Calu3 (cell line): ENCODE results near the gene TRIM63. TPM values are rescaled to one million over a fixed set of nuclear protein-coding genes. Genes with fewer than 3 reads are reported as not detected.
A peak's percentile ranks its signal among the peaks of the same experiment; 100 is the strongest.
"Not testable (repeated sequence)": the region's sequence is repeated elsewhere in the genome, so short reads cannot be mapped to it uniquely, and the experiment has no call there.

Experiments used
- BruUV-seq: library from RNA; stranded (reverse); fragments of 400-500 nt; replicated peaks from 2 replicates; lab custom pipeline; 2021; lab: Mats Ljungman, UMichigan
- CTCF ChIA-PET: fragments of 300-600 bp; sonication (Branson Sonifier 250); formaldehyde crosslinking; loops from one replicate; lab custom pipeline; 2022; ENCODE audit warnings: antibody characterized with exemption; lab: Charles Lee
- DNase-seq: peaks from one replicate; pipeline ENCODE4 v3.0.0; 2022
- H3K27ac Mint-ChIP-seq: one replicate; pipeline ENCODE4 v1.8.0; 2022; ENCODE audit warnings: mixed read lengths; ENCODE audit not compliant: unreplicated experiment
- H3K27me3 Mint-ChIP-seq: one replicate; pipeline ENCODE4 v1.8.0; 2022; ENCODE audit warnings: mixed read lengths; ENCODE audit not compliant: unreplicated experiment
- H3K36me3 Mint-ChIP-seq: one replicate; pipeline ENCODE4 v1.8.0; 2022; ENCODE audit warnings: mild to moderate bottlenecking, moderate library complexity, mixed read lengths; ENCODE audit not compliant: insufficient read depth, unreplicated experiment
- H3K4me1 Mint-ChIP-seq: one replicate; pipeline ENCODE4 v1.8.0; 2022; ENCODE audit warnings: mild to moderate bottlenecking, low read depth, mixed read lengths; ENCODE audit not compliant: unreplicated experiment
- H3K4me3 Mint-ChIP-seq: one replicate; pipeline ENCODE4 v1.8.0; 2022; ENCODE audit warnings: mild to moderate bottlenecking, low read depth, moderate library complexity, mixed read lengths; ENCODE audit not compliant: unreplicated experiment
- H3K9me3 Mint-ChIP-seq: one replicate; pipeline ENCODE4 v1.8.0; 2022; ENCODE audit warnings: low read depth, mixed read lengths; ENCODE audit not compliant: unreplicated experiment
- intact Hi-C: fragments of 100-400 bp; cut with micrococcal nuclease; formaldehyde crosslinking; loops from one replicate; pipeline ENCODE4 v1.10.0; 2022; ENCODE audit not compliant: unreplicated experiment
- total RNA-seq: library from RNA; stranded (reverse); gene quantifications from 2 replicates; pipeline ENCODE4 v1.2.3, GENCODE V29; 2022
- TF ChIP-seq, protein P1 (sequence below): fragments of 200-600 bp; IDR thresholded peaks from one replicate; pipeline ENCODE4 v1.8.0; 2022; ENCODE audit warnings: antibody characterized with exemption; ENCODE audit not compliant: unreplicated experiment

Gene TRIM63
- total RNA-seq, 1 experiment from 2014 or later: not detected

DNA sequence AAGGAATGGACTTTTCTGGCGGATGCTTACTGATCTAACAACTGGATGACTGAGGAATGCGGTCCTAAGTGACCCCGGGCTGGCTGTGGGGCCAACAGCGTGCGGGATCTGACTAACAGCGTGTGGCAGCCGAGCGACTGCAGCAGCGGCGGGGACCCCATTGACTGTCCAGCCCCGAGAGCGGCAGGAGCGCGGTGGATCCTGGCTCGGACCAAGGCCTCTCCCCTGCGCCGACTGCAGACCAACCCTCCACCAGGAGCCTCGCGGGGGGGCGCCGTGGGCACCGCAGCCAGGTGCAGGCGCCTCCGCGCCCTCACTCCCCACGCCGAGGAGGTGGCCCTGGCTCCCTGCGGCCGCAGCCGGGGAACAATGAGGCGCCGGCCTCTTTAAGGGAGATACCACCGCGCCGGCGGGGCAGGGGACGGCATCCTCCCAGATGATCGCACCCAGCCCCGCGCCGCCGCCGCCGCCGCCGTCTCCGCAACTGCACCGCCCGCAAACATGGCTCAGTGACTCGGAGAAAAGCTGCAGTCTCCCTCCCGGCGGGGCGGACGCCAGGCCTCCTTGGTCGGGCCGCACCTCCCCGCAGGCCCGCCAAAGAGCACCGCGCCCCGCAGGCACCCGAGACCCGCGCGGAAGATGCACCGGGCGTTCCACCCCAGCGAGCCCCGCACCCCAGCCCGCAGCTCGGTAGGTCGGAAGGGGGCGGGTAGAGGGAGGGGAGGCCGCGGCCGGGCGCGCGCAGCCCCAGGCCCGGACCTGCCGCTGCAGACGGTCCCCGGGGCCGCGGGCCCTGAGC, 43.5 kb upstream of the TRIM63 start:
- CTCF ChIA-PET: interaction anchor here (1.0 kb wide), 1 partner anchor 34 kb away, joined by 5 read pairs; no protein-coding TSS in a partner anchor
- Mint-ChIP-seq H3K27ac (peak overlapping the region; percentile 88), H3K27me3 (no peaks in the 10 kb centered on the region), H3K9me3 (no peaks in the 10 kb centered on the region), H3K36me3 (peaks cover 31% of the 10 kb centered on the region), H3K4me3 (peak overlapping the region; percentile 91), H3K4me1 (peaks cover 12% of the 10 kb centered on the region)
- TF ChIP-seq, protein P1, sequence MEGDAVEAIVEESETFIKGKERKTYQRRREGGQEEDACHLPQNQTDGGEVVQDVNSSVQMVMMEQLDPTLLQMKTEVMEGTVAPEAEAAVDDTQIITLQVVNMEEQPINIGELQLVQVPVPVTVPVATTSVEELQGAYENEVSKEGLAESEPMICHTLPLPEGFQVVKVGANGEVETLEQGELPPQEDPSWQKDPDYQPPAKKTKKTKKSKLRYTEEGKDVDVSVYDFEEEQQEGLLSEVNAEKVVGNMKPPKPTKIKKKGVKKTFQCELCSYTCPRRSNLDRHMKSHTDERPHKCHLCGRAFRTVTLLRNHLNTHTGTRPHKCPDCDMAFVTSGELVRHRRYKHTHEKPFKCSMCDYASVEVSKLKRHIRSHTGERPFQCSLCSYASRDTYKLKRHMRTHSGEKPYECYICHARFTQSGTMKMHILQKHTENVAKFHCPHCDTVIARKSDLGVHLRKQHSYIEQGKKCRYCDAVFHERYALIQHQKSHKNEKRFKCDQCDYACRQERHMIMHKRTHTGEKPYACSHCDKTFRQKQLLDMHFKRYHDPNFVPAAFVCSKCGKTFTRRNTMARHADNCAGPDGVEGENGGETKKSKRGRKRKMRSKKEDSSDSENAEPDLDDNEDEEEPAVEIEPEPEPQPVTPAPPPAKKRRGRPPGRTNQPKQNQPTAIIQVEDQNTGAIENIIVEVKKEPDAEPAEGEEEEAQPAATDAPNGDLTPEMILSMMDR: no peak
- intact Hi-C loops: loop anchor here (2.0 kb wide), 1 partner anchor 16 kb away; no protein-coding TSS in a partner anchor
- peak; percentile 80 for DNase-seq
- no TSS peak for BruUV-seq

- DNase-seq: no peak
- Mint-ChIP-seq H3K27me3 (no peaks in the 10 kb centered on the region), H3K27ac (peak overlapping the region; percentile 88), H3K4me3 (peak overlapping the region; percentile 91), H3K36me3 (peaks cover 31% of the 10 kb centered on the region), H3K9me3 (no peaks in the 10 kb centered on the region), H3K4me1 (peaks cover 18% of the 10 kb centered on the region)
- TF ChIP-seq, protein P1: no peak
- intact Hi-C loops: loop anchor here (2.0 to 5.0 kb wide), 2 partner anchors 17 to 53 kb away; no protein-coding TSS in a partner anchor
- CTCF ChIA-PET: interaction anchor here (0.7 kb wide), 1 partner anchor 36 kb away, joined by 3 read pairs; no protein-coding TSS in a partner anchor
- BruUV-seq: TSS peak; percentile 37
Measured at GRCh38 chr1:26109229-26110164, 42.1 kb upstream of the TRIM63 start.

GRCh38 chr1:26105226-26105548, 37.8 kb upstream of the TRIM63 start:
- H3K27ac Mint-ChIP-seq, H3K36me3 Mint-ChIP-seq, H3K4me3 Mint-ChIP-seq, H3K27me3 Mint-ChIP-seq, DNase-seq, H3K9me3 Mint-ChIP-seq, H3K4me1 Mint-ChIP-seq, BruUV-seq: not testable (repeated sequence)
- intact Hi-C loops: loop anchor here (1.0 to 5.0 kb wide), 3 partner anchors 40 to 70 kb away; no protein-coding TSS in a partner anchor
- CTCF ChIA-PET: interaction anchor here (0.8 to 1.0 kb wide), 5 partner anchors 38 to 70 kb away, joined by 3 to 22 read pairs (median 3); partner anchors contain the start of gene ZNF593

DNA sequence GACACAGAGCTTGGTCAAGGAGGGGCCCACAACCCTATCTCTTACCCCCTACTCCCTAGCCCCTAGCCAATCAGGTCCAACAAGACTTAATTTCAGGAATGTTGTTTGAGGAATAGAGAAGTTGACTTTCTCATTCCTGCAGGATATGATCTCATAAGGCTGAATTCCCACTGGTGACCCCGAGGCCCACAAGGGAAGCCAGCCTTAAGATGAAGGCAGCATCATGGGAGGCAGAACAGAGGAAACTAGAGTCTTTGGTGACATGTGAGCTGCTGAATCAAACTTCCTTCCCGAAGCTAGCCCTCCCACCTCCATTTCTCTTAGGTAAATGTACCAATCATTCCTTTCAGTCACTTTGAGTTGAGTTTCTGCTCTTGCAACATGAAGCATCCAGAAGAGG, 35.1 kb upstream of the TRIM63 start:
- no TSS peak for BruUV-seq
- intact Hi-C loops: no loop called here
- H3K27ac Mint-ChIP-seq: no peak overlapping the region
- H3K9me3 Mint-ChIP-seq: no peaks in the 10 kb centered on the region
- no peak overlapping the region for H3K4me3 Mint-ChIP-seq
- no peaks in the 10 kb centered on the region for H3K36me3 Mint-ChIP-seq
- CTCF ChIA-PET: interaction anchor here (3.5 kb wide), 1 partner anchor 43 kb away, joined by 11 read pairs; no protein-coding TSS in a partner anchor
- H3K4me1 Mint-ChIP-seq: peaks cover 9% of the 10 kb centered on the region
- no peaks in the 10 kb centered on the region for H3K27me3 Mint-ChIP-seq
- TF ChIP-seq, protein P1: no peak
- DNase-seq: no peak
